Stimulated activated CD4-positive, alpha-beta T cell treated with anti-CD3 and anti-CD28 coated beads, Interleukin-12 subunit alpha, Interleukin-12 subunit beta, amount 100 ng/mL, for 4 hours (primary cell): ENCODE measurements around the gene ZDHHC16.
"Not testable (repeated sequence)": the region's sequence is repeated elsewhere in the genome, so short reads cannot be mapped to it uniquely, and the experiment has no call there.

Experiments
- DNase-seq: peaks from one replicate; pipeline ENCODE4 v3.0.0-alpha.2; 2020

Gene ZDHHC16

GRCh38 chr10:97445722-97446639 is at the start of gene ZDHHC16, which contains the start of gene EXOSC1:
Gene ZDHHC16 (plus strand): TSS chr10:97446175. CDS start chr10:97451676, 5,501 bp downstream.
Gene EXOSC1 (minus strand): TSS chr10:97446006. CDS start chr10:97445985, 21 bp downstream.
- peak; percentile 87 for DNase-seq

GRCh38 chr10:97399843-97400545 is 46.0 kb upstream of the ZDHHC16 start:
- no peak for DNase-seq

- DNase-seq, result peak; percentile 58
Measured at GRCh38 chr10:97400665-97401454, 45.1 kb upstream of the ZDHHC16 start, which contains the start of gene RRP12. Gene RRP12 (minus strand): TSS chr10:97401340. CDS start chr10:97401231, 109 bp downstream.

- DNase-seq, result no peak
Measured at GRCh38 chr10:97401455-97401919, 44.5 kb upstream of the ZDHHC16 start.

GRCh38 chr10:97404044-97404443 is 41.9 kb upstream of the ZDHHC16 start:
- DNase-seq, result no peak

- no peak for DNase-seq
Measured at GRCh38 chr10:97406064-97406463, 39.9 kb upstream of the ZDHHC16 start.

GRCh38 chr10:97406483-97406882 is 39.5 kb upstream of the ZDHHC16 start:
- DNase-seq, result not testable (repeated sequence)

GRCh38 chr10:97407211-97407951 is 38.6 kb upstream of the ZDHHC16 start:
- peak; percentile 47 for DNase-seq

GRCh38 chr10:97407952-97408248 is 38.1 kb upstream of the ZDHHC16 start:
- no peak for DNase-seq

- DNase-seq, result no peak
Measured at GRCh38 chr10:97408496-97408992, 37.4 kb upstream of the ZDHHC16 start.

- DNase-seq, result no peak
Measured at GRCh38 chr10:97411406-97411805, 34.6 kb upstream of the ZDHHC16 start.

- DNase-seq, result peak; percentile 45
Measured at GRCh38 chr10:97412891-97413304, 33.1 kb upstream of the ZDHHC16 start.

- no peak for DNase-seq
Measured at GRCh38 chr10:97416565-97416964, 29.4 kb upstream of the ZDHHC16 start.

GRCh38 chr10:97423757-97424098 is 22.2 kb upstream of the ZDHHC16 start:
- DNase-seq, result not testable (repeated sequence)

- peak; percentile 93 for DNase-seq
Measured at GRCh38 chr10:97425964-97426775, 19.8 kb upstream of the ZDHHC16 start, which contains the start of gene PGAM1. Gene PGAM1 (plus strand): TSS chr10:97426191. CDS start chr10:97426308, 117 bp downstream.

- DNase-seq, result no peak
Measured at GRCh38 chr10:97426776-97427570, 19.0 kb upstream of the ZDHHC16 start.

- no peak for DNase-seq
Measured at GRCh38 chr10:97427571-97428179, 18.3 kb upstream of the ZDHHC16 start.

GRCh38 chr10:97428572-97428981 is 17.4 kb upstream of the ZDHHC16 start:
- DNase-seq, result no peak

GRCh38 chr10:97434055-97434454 is 11.9 kb upstream of the ZDHHC16 start:
- no peak for DNase-seq

- DNase-seq, result no peak
Measured at GRCh38 chr10:97434557-97434956, 11.4 kb upstream of the ZDHHC16 start.
